Activated naive CD8-positive, alpha-beta T cell treated with anti-CD3 and anti-CD28 coated beads, Interleukin-2, amount 50 U/mL, for 16 hours (primary cell): ENCODE measurements around the gene C13orf46.

Source experiments
- DNase-seq: peaks from one replicate; pipeline ENCODE4 v3.0.0-alpha.2; 2020; ENCODE audit warnings: low read depth, low spot score

The C13orf46 gene

GRCh38 chr13:114009590-114010400, 35.9 kb upstream of the C13orf46 start:
- DNase-seq, result no peak

DNA sequence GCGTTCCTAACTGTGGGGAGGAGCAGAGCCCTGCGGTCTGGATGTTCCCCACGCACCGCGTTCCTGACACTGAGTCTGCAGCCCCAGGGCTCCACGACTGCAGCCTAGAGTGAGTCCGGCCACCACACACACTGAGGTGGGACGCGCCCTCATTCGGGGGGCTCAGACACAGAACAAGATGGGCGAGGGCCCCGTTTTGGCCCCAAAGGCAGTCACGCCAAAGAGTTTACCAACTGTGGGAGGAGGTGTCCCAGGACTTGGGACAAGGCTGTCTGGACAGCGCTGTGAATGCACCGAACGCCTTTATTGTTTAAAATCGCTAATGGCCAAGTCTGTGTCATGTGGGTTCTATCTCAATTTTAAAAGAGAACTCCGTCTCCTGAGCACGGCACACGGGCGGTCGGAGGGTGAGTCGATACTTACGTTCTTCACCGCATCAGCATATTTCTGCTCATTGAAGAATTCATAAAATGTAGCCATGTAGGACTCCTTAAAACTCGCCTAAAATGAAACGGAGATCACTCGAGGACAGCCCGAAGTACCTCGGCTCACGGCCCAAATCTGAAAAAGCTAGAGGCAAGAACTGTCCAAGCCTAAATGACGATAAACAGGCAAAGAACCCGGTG, 35.2 kb upstream of the C13orf46 start:
- no peak for DNase-seq

DNA sequence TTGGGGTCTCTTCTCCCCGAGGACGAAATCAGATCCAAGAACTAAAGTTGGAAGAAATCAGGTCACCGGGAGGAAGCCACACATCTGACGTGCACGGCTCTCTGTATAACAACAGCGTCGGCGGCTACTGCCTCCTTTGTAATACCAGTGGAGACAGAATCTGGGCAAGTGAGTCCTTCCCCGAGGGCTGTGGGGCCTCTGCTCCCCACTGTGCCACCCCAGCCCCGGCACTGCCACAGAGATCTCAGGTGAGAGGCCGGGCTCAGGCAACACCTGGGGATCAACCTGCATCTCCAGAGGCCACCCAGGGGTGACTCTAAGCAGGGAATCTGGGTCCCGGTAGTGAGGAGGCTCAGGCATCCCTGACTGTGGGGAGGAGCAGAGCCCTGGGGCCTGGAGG, 33.7 kb upstream of the C13orf46 start:
- no peak for DNase-seq

DNA sequence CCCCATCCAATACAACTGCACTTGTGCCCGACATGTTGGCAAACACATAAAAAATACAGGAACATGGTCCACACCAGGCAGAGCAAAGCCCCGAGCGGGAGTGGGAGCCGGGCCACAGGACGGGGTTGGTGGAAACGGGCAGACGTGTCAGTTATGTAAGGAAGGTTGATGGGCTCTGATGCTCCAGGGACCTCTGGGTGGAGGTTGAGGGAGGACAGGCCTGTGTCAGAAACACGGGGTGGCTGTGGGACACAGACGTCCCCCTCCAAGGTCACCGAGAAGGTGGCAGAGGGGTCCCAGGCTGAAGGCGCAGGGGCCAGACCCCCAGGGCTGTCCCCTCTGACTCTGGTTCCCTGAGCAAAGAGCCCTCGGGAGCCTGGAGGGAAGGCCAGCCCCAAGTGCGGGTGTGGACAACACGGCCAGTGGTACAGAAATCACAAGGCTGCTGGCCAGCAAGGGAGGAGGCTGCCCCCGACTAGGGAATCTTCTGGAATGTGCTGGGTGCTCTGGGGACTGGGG, 31.4 kb upstream of the C13orf46 start:
- DNase-seq, result no peak

DNA sequence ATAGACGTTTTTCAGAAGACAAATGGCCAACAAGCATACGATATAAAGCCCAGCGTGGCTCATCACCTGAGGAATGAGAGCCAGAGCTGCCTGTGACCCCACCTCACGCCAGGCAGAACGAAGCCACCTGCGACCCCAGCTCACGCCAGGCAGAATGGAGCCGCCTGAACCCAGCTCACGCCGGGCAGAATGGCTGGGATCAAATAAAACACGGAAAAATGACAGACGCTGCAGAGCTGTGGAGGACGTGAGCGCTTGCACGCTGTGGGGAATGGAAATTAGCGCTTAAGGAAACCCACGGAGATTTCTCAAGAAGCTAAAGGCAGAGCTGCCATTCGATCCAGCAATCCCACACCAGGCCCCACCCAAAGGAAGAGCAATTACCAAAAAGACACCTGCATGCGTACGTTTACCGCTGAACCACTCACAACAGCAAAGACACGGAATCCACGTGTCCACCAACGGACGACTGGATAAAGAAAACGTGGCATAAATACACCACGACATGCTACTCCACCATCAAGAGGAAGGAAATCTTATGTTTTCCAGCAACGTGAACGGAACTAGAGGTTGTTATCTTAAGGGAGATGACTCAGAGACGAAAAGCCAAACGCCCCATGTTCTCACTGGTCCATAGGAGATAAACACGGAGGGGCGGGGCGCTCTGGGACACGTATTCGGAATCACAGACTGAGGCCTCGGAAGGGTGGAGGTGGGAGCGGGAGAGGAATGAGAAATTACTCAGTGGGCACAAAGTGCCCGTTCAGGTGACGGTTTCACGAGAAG, 30.7 kb upstream of the C13orf46 start:
- no peak for DNase-seq

GRCh38 chr13:114002771-114003321, 29.0 kb upstream of the C13orf46 start:
- no peak for DNase-seq

DNA sequence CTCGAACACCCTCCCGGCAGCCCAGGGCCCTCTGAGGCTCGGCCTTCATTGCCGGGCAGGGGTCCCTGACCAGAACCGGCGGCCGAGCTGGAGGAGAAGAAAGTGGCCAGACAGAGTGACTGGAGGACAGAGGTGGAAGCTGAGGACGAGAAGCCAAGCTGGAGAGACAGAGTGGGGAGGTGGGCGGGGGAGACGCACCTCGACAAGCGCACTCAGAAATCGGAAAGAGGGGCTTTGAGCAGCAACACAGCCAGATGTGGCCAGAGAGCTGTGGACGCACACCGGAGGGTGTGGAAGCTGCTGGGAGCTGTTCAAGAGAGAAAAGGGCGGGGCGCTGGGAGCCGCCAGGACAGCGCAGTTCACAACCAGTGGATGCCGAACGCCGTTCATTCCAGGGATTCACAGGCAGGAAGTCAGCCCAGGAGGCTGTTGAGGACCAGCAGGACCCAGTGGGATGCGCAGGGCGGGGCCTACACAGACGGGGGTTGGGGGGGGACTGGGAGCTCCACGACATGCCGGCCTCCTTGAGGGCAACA, 28.2 kb upstream of the C13orf46 start:
- no peak for DNase-seq

DNA sequence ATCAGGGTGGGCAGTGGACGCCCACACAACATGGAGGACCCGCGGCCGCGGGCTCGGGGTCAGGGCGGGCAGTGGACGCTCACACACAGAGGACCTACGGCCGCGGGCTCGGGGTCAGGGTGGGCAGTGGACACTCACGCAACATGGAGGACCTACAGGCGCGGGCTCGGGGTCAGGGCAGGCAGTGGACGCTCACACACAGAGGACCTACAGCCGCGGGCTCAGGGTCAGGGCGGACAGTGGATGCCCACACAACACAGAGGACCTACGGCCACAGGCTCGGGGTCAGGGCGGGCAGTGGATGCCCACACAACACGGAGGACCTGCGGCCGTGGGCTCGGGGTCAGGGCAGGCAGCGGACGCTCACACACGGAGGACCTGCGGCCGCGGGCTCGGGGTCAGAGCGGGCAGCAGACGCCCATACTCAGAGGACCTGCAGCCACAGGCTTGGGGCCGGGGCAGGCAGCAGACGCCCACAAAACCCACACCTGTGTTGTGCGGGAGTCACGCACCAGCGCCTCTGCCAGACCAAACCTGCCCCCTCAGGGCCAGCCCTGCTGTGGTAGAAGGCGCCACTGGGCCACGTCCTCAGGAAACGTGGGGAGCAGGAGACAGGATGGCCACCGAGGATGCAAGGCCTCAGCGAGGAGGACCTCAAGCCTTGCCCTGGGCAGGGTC, 27.6 kb upstream of the C13orf46 start:
- DNase-seq, result no peak

GRCh38 chr13:114000151-114001040, 26.5 kb upstream of the C13orf46 start:
- DNase-seq, result no peak

- no peak for DNase-seq
These were observed 25.7 kb upstream of the C13orf46 start for GRCh38 chr13:113999618-113999910.

- no peak for DNase-seq
These were observed 25.1 kb upstream of the C13orf46 start for GRCh38 chr13:113998781-113999617.

DNA sequence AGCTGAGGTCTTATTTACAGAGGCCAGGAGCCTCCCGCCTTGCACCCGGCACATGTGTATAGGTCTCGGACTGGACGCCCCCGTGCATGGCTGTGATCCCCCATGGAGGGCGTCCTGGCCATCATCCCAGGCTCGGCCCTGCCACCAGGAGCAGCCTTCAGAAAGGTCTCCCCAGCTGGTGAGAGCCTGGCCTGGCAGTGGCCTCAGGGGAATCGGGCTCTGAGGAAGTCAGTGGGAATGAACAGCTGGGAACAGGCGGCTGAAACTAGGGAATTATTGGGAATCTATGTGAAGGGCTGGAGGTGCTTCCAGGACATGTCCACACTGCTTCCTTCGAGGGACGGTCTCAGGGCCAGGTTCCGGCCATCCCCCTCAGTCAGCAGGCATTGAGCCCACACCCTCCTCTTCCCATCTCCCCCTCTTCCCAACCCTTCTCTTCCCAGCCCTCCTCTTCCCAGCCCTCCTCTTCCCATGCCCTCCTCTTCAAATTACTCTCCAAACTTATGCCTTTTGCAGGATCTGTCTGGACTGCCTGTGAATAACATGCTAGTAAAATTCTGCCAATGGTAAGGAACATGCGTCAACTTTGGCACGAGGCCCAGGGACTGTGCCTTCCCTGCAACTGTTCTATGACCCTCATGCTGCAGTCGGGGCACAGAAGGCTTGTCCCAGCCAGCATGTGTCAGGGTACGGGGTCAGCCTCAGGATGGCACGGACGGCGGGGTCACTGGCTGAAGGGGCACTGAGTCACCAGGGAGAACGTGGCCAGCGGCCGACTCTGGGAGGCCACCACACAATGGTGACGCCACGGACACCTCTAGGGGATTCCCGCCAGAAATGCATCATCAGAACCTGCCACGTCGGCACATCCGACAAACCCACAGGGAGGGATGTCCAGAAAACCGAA, 24.2 kb upstream of the C13orf46 start:
- DNase-seq, result no peak

DNA sequence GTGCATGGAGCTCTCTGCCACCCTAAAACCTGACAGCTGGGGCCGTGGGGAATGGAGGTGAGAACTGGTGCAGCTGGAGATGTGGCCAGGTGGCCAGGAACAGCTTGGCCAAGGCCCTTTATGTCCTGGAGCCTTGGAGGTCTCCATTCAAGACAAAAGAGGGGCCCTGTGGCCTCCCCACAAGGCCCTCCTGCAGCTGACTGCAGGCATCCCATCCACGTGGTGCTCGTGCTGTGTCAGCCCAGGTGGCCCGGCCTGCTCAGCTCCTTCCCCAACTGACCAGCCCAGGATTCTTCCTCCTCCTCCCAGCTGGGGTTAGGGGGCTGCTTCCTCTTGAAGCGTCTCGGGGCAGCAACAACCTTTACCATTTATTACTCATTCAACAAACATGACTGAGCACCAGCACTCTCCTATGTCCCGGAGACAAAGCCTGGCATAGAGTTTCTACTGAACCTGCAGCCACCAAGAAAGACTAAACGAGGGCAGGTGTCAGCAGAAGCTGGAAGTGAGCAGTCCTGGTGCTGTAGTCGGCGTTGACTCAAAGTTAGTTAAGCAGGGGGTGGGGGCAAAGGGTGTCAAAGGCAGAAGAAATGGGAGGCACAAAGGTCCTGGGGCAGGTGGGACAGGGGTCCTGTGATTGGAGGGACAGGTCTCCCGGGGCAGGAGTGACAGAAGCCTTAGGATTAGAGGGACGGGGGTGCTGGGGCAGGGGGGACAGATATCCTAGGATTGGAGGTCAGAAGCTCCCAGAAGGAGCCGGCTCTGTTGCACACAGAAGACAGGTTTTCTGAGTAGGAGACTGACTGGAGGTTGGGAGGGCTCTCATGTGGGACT, 23.3 kb upstream of the C13orf46 start:
- no peak for DNase-seq

DNA sequence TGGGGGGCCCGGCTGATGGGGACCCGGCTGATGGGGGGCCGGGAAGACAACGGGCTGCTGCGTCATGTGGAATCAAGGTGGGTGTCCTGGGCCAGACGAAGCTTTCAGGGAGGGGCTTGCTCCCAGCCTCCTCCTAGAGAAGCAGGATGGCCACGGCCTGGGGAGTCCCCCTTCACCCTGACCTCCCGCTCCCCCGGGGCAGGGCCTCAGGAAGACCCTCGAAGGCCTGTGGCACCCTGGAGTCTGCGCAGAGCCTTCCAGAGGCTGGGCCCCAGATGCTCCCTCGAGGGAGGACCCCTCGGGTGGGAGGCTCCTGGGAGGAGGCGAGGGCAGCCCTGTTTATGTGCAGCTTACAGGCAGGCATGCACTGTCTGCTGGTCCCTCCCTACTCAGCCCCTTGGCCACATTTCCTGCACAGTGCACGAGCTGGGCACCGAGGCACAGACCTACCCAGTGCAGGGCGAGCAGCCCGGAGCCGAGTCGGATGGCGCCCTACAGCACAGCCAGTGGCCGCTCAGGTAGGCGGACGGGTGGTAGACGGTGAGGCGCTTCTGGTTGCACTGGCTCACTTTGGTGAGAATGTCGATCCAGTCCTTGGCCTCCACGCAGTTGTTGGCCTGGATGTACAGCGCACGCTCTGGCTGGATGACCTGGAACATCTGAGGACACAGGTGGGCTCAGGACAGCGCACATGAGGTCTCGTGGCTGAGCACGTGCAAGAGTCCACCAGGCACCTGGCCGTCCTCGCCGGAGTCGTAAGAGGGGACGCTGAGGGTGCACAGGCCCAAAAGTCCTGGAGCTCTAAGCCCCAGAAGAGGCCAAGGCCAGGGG, 22.4 kb upstream of the C13orf46 start:
- DNase-seq, result no peak

- DNase-seq, result no peak
These were observed 21.2 kb upstream of the C13orf46 start for GRCh38 chr13:113995051-113995601.

GRCh38 chr13:113992276-113993005, 18.6 kb upstream of the C13orf46 start:
- no peak for DNase-seq
